Lower leg skin (tissue), 4 donors: ENCODE data around the gene VPREB3. TPM values are rescaled to one million over a fixed set of nuclear protein-coding genes. Genes with fewer than 3 reads are reported as not detected.

Experiments
- DNase-seq, 2 donors: peaks; one replicate each; pipeline ENCODE4 v3.0.0-alpha.2; 2019; ENCODE audit warnings: low spot score in 2 of 2
- H3K4me3 ChIP-seq: fragments of 200-600 bp; sonication (generic); 2 replicates; pipeline ENCODE4 v1.5.1; 2017; ENCODE audit warnings: mild to moderate bottlenecking, low read depth; ENCODE audit not compliant: poor library complexity, severe bottlenecking
- CTCF ChIP-seq, 3 donors: fragments of 450-650 bp; IDR thresholded peaks; one replicate each; pipeline ENCODE4 v1.5.1; 2016; ENCODE audit warnings: antibody characterized with exemption in 3 of 3, mild to moderate bottlenecking in 3 of 3, moderate library complexity in 2 of 3
- POLR2A ChIP-seq, 2 donors: fragments of 450-650 bp; IDR thresholded peaks; one replicate each; pipeline ENCODE4 v1.6.1; 2016 to 2017; ENCODE audit warnings: antibody characterized with exemption in 2 of 2, mild to moderate bottlenecking in 1 of 2, moderate library complexity in 1 of 2
- WGBS, 2 donors: methylation state at CpG; one replicate each; pipeline ENCODE4 v1.1.5; 2018; 5-methylcytosine and 5-hydroxymethylcytosine counted together
- intact Hi-C: fragments of 100-400 bp; cut with DNase I; formaldehyde crosslinking; loops from one replicate; pipeline ENCODE4 v1.15.0; 2023; ENCODE audit warnings: low total_unique reads
- total RNA-seq, 4 donors: library from RNA; depleted of rRNA; stranded (reverse); fragments of >200 nt; gene quantifications; one replicate each; pipeline ENCODE4 v1.1.0, GENCODE V29; 2016

VPREB3 gene
- total RNA-seq, 4 donors from 2014 or later, result not detected

- no peak overlapping the region for H3K4me3 ChIP-seq
- no peak for DNase-seq
Measured at GRCh38 chr22:23752750-23753149, 1.5 kb downstream of the VPREB3 start.

GRCh38 chr22:23752090-23752691 is 2.0 kb downstream of the VPREB3 start:
- no peak for TF ChIP-seq POLR2A (IDR thresholded peaks at IDR 0.05)
- no peak for TF ChIP-seq CTCF (IDR thresholded peaks at IDR 0.05)
- intact Hi-C loops, result no loop called here
- 88 to 89% methylated on average over 9 of the region's 9 CpGs for WGBS, 2 donors
- no peak overlapping the region for H3K4me3 ChIP-seq
- DNase-seq, result no peak

More at GRCh38 chr22:23752750-23753149, 1.5 kb downstream of the VPREB3 start:
- intact Hi-C loops, result no loop called here
- TF ChIP-seq POLR2A (IDR thresholded peaks at IDR 0.05) (no peak), CTCF (IDR thresholded peaks at IDR 0.05) (no peak)
- WGBS, 2 donors, result 92 to 96% methylated on average over 16 of the region's 16 CpGs

GRCh38 chr22:23751441-23751996 is 2.7 kb downstream of the VPREB3 start:
- TF ChIP-seq POLR2A (IDR thresholded peaks at IDR 0.05) (no peak), CTCF (IDR thresholded peaks at IDR 0.05) (no peak)
- DNase-seq, result no peak
- WGBS, 2 donors, result 16 to 20% methylated on average over 15 to 22 of the region's 22 CpGs
- H3K4me3 ChIP-seq, result peak overlapping the region; percentile 47
- intact Hi-C loops, result no loop called here

GRCh38 chr22:23750714-23751440 is 3.3 kb downstream of the VPREB3 start, which contains the start of gene ZNF70:
Gene ZNF70 (minus strand): TSS chr22:23751112. CDS start chr22:23745140, 5,972 bp downstream.
- intact Hi-C loops, result no loop called here
- TF ChIP-seq CTCF (IDR thresholded peaks at IDR 0.05) (no peak), POLR2A (IDR thresholded peaks at IDR 0.05) (no peak)

GRCh38 chr22:23750367-23750713 is 3.9 kb downstream of the VPREB3 start:
- TF ChIP-seq CTCF (IDR thresholded peaks at IDR 0.05), result no peak
- H3K4me3 ChIP-seq, result peak overlapping the region; percentile 47
- no peak for DNase-seq
- intact Hi-C loops, result no loop called here
- WGBS, 2 donors, result 27 to 31% methylated on average over 5 of the region's 5 CpGs

More at GRCh38 chr22:23750714-23751440, 3.3 kb downstream of the VPREB3 start, which contains the start of gene ZNF70:
- WGBS, 2 donors, result 0% methylated on average over 17 to 44 of the region's 78 CpGs
- peak; percentile 78 to 95 for DNase-seq
- H3K4me3 ChIP-seq, result peak within 1 kb of the TSS; percentile 47
